GM12878 (cell line): ENCODE measurements around the gene TMEM255B. TPM values are rescaled to one million over a fixed set of nuclear protein-coding genes. Genes with fewer than 3 reads are reported as not detected.

Experiments used
- ATAC-seq: fragments of 200-7000 bp; cut with Tn5 transposase; 3 replicates; pipeline ENCODE4 v1.9.1; 2020; ENCODE audit warnings: mild to moderate bottlenecking, moderate library complexity
- BruUV-seq: library from RNA; stranded (reverse); fragments of 400-500 nt; replicated peaks from 2 replicates; lab custom pipeline; 2021; lab: Mats Ljungman, UMichigan
- CTCF ChIA-PET: fragments of 300-600 bp; sonication (Branson Sonifier 250); formaldehyde crosslinking; extraction: SDS; loops from one replicate; lab custom pipeline; 2021; ENCODE audit warnings: inconsistent platforms; lab: Yijun Ruan, JAX
- POLR2A ChIA-PET: fragments of 350-600 bp; formaldehyde crosslinking; extraction: SDS; loops from one replicate; lab custom pipeline; 2021; ENCODE audit warnings: inconsistent platforms; lab: Charles Lee
- RAD21 ChIA-PET: fragments of 300-600 bp; sonication (Branson Sonifier 250); formaldehyde crosslinking; loops from one replicate; lab custom pipeline; 2023; ENCODE audit warnings: antibody characterized with exemption; ENCODE audit not compliant: unreplicated experiment; lab: Charles Lee
- SMC1A ChIA-PET: fragments of 300-600 bp; sonication (Branson Sonifier 250); formaldehyde crosslinking; loops from one replicate; lab custom pipeline; 2023; ENCODE audit not compliant: unreplicated experiment, uncharacterized antibody; lab: Charles Lee
- DNase-seq: peaks from one replicate; pipeline ENCODE4 v3.0.0-alpha.2; 2011; ENCODE audit warnings: low read depth, low spot score
- FAIRE-seq: peaks from 3 replicates; lab custom pipeline; 2011; peaks lifted over from hg19 to GRCh38; lab: Jason Lieb, UNC
- H2AFZ ChIP-seq: 2 replicates; pipeline ENCODE4 v1.6.0; 2011; ENCODE audit warnings: low read depth, low read length, control low read depth; ENCODE audit not compliant: control insufficient read depth
- H3K27ac ChIP-seq: 2 replicates; pipeline ENCODE4 v1.5.1; 2011; ENCODE audit warnings: control low read depth; ENCODE audit not compliant: control insufficient read depth, insufficient read depth
- H3K27me3 ChIP-seq, 2 experiments: replicated peaks in 1 of 2; 2 replicates each; pipeline versions ENCODE4 v1.6.0 to v1.6.1; 2011; ENCODE audit warnings: low read length in 1 of 2; ENCODE audit not compliant: control insufficient read depth in 2 of 2, insufficient read depth in 2 of 2
- H3K36me3 ChIP-seq, 2 experiments: 2 replicates each; pipeline ENCODE4 v1.5.1; 2011; ENCODE audit warnings: low read length in 1 of 2; ENCODE audit not compliant: control insufficient read depth in 2 of 2, insufficient read depth in 2 of 2
- H3K4me1 ChIP-seq: 2 replicates; pipeline ENCODE4 v1.6.1; 2011; ENCODE audit warnings: mild to moderate bottlenecking, low read length, moderate library complexity, mixed read lengths; ENCODE audit not compliant: control insufficient read depth, insufficient read depth
- H3K4me2 ChIP-seq: 2 replicates; pipeline ENCODE4 v1.6.0; 2011; ENCODE audit warnings: control low read depth; ENCODE audit not compliant: control insufficient read depth, insufficient read depth
- H3K4me3 ChIP-seq: fragments of 200-600 bp; sonication (generic); 2 replicates; pipeline ENCODE4 v1.5.1; 2016
- H3K79me2 ChIP-seq: 2 replicates; pipeline ENCODE4 v1.6.0; 2011; ENCODE audit warnings: low read length; ENCODE audit not compliant: control insufficient read depth, insufficient read depth
- H3K9ac ChIP-seq: 2 replicates; pipeline ENCODE4 v1.8.0; 2011; ENCODE audit warnings: low read length, control low read depth, mixed read lengths; ENCODE audit not compliant: control insufficient read depth, insufficient read depth
- H3K9me3 ChIP-seq: replicated peaks from 3 replicates; pipeline ENCODE4 v1.5.1; 2011; ENCODE audit warnings: mild to moderate bottlenecking, low read length; ENCODE audit not compliant: control insufficient read depth, insufficient read depth
- H4K20me1 ChIP-seq: 2 replicates; pipeline ENCODE4 v1.6.0; 2011; ENCODE audit not compliant: control insufficient read depth, insufficient read depth
- BHLHE40 ChIP-seq, 2 experiments: fragments of 450-650 bp in 1 of 2; IDR thresholded peaks; 2 replicates each; pipeline ENCODE4 v1.6.1; 2011 to 2017; ENCODE audit warnings: low read depth in 2 of 2, borderline replicate concordance in 1 of 2, improper control_type of control experiment in 1 of 2, low read length in 1 of 2, mild to moderate bottlenecking in 1 of 2
- CHD1 ChIP-seq: IDR thresholded peaks from 2 replicates; pipeline ENCODE4 v1.6.1; 2012; ENCODE audit warnings: low read depth, low read length, improper control_type of control experiment
- FOS ChIP-seq: IDR thresholded peaks from 3 replicates; pipeline ENCODE4 v1.6.1; 2011; ENCODE audit warnings: borderline replicate concordance; ENCODE audit not compliant: insufficient read length; ENCODE audit errors: extremely low read depth
- FOXK2 ChIP-seq: fragments of 450-650 bp; IDR thresholded peaks from 2 replicates; pipeline ENCODE4 v1.6.1; 2017; ENCODE audit warnings: mild to moderate bottlenecking, moderate library complexity
- GABPA ChIP-seq: IDR thresholded peaks from 2 replicates; pipeline ENCODE4 v1.6.1; 2014; ENCODE audit warnings: antibody characterized with exemption, low read depth, mild to moderate bottlenecking, inconsistent platforms
- MEF2A ChIP-seq: IDR thresholded peaks from 2 replicates; pipeline ENCODE4 v1.6.1; 2011; ENCODE audit warnings: low read depth, mild to moderate bottlenecking, low read length, moderate library complexity; ENCODE audit not compliant: insufficient read depth
- MTA3 ChIP-seq: IDR thresholded peaks from 2 replicates; pipeline ENCODE4 v1.6.1; 2012; ENCODE audit warnings: low read length, inconsistent platforms, borderline replicate concordance
- NR2C1 ChIP-seq: fragments of 450-650 bp; IDR thresholded peaks from 2 replicates; pipeline ENCODE4 v1.6.1; 2017; ENCODE audit warnings: antibody characterized with exemption, mild to moderate bottlenecking, moderate library complexity
- POLR2A ChIP-seq: IDR thresholded peaks from 2 replicates; pipeline ENCODE4 v1.6.1; 2011; ENCODE audit warnings: low read depth, mild to moderate bottlenecking, low read length
- RAD51 ChIP-seq: fragments of 450-650 bp; IDR thresholded peaks from 2 replicates; pipeline ENCODE4 v1.6.1; 2016; ENCODE audit warnings: moderate library complexity, mild to moderate bottlenecking, inconsistent platforms
- USF2 ChIP-seq: IDR thresholded peaks from 2 replicates; pipeline ENCODE4 v1.6.1; 2011; ENCODE audit warnings: low read depth, low read length, improper control_type of control experiment, borderline replicate concordance
- WGBS: methylation state at CpG from one replicate; pipeline ENCODE4 v1.1.6; 2016; ENCODE audit warnings: low lambda C conversion rate; ENCODE audit not compliant: insufficient replicate concordance, insufficient coverage; ENCODE audit errors: missing lambda C conversion rate; 5-methylcytosine and 5-hydroxymethylcytosine counted together
- in situ Hi-C: fragments of 300-500 bp; cut with MboI; formaldehyde crosslinking; loops from 9 replicates; pipeline ENCODE4 v1.14.3; 2018; ENCODE audit warnings: mixed read lengths
- intact Hi-C: fragments of 100-400 bp; cut with micrococcal nuclease; formaldehyde crosslinking; loops from one replicate; pipeline ENCODE4 v1.14.2; 2022; ENCODE audit not compliant: unreplicated experiment
- polyA plus RNA-seq, 11 experiments: library from polyadenylated mRNA; depleted of rRNA in 4 of 11; unstranded in 6 of 11; stranded (reverse) in 5 of 11; fragments of >200 nt; fragmentation: Nextera tagmentation in 4 of 11; fragmentation: Illumina TruSeq in 1 of 11; extraction: Ambion mirVana in 4 of 11; extraction: Trizol in 1 of 11; gene quantifications; 1 replicate in 1 of 11; 2 replicates in 10 of 11; pipeline versions ENCODE4 v1.2.1 to v1.2.3, GENCODE V29; 2011 to 2016; ENCODE audit warnings: inconsistent platforms in 2 of 11, missing spikeins in 2 of 11, low read depth in 1 of 11
- total RNA-seq, 4 experiments: library from RNA; depleted of rRNA in 3 of 4; stranded (reverse); fragments of >200 nt in 3 of 4; fragmentation: Illumina TruSeq in 1 of 4; extraction: Trizol in 1 of 4; gene quantifications; 2 replicates each; pipeline versions ENCODE4 v1.2.1 to v1.2.3, GENCODE V29; 2013 to 2021
- TF ChIP-seq, protein P1 (sequence below): IDR thresholded peaks from 2 replicates; pipeline ENCODE4 v1.6.1; 2012; ENCODE audit warnings: low read depth, low read length, improper control_type of control experiment

The TMEM255B gene
- total and polyA plus RNA-seq, 10 of the 15 experiments (the other 5 are each of a cell fraction or from before 2014, with no cell fraction given), result 0.04 to 0.62 (median 0.13) TPM; not detected in 3

- Histone ChIP-seq H3K4me1 (no peaks in the 10 kb centered on the region), H3K4me3 (no peak overlapping the region), H3K27me3 (peaks cover 2 to 14% of the 10 kb centered on the region in 2 experiments), H2AFZ (no peak overlapping the region), H3K36me3 (no peaks in the 10 kb centered on the region), H3K27ac (no peak overlapping the region), H4K20me1 (no peaks in the 10 kb centered on the region), H3K79me2 (no peaks in the 10 kb centered on the region), H3K9me3 (no peaks in the 10 kb centered on the region), H3K4me2 (no peak overlapping the region), H3K9ac (no peak overlapping the region)
- ATAC-seq, result no peak
- in situ Hi-C loops, result no loop called here
- CTCF ChIA-PET, result no interaction called here
- TF ChIP-seq FOS (no peak), NR2C1 (no peak), POLR2A (no peak), MEF2A (no peak), BHLHE40 (IDR thresholded peaks at IDR 0.05; ENCODE audit: borderline replicate concordance in 1 of 2, low read depth in 2 of 2, low read length in 1 of 2) (no peak), RAD51 (no peak), GABPA (no peak), MTA3 (no peak), CHD1 (no peak), FOXK2 (no peak), USF2 (no peak)
- TF ChIP-seq, protein P1, sequence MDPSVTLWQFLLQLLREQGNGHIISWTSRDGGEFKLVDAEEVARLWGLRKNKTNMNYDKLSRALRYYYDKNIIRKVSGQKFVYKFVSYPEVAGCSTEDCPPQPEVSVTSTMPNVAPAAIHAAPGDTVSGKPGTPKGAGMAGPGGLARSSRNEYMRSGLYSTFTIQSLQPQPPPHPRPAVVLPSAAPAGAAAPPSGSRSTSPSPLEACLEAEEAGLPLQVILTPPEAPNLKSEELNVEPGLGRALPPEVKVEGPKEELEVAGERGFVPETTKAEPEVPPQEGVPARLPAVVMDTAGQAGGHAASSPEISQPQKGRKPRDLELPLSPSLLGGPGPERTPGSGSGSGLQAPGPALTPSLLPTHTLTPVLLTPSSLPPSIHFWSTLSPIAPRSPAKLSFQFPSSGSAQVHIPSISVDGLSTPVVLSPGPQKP, result no peak
- no peak for DNase-seq
- intact Hi-C loops, result no loop called here
- 64% methylated on average over 12 of the region's 12 CpGs for WGBS
- POLR2A ChIA-PET, result no interaction called here
- SMC1A ChIA-PET, result no interaction called here
- no peak for FAIRE-seq
- RAD21 ChIA-PET, result no interaction called here
- no TSS peak for BruUV-seq
Observed at GRCh38 chr13:113861433-113862030, 102.5 kb downstream of the TMEM255B start.
